ENCODE measurements around the gene FTO. TPM values are rescaled to one million over a fixed set of nuclear protein-coding genes. Genes with fewer than 3 reads are reported as not detected.

The FTO gene
- total RNA-seq, 2 donors from 2014 or later = 38.6 to 40.8 TPM

DNA sequence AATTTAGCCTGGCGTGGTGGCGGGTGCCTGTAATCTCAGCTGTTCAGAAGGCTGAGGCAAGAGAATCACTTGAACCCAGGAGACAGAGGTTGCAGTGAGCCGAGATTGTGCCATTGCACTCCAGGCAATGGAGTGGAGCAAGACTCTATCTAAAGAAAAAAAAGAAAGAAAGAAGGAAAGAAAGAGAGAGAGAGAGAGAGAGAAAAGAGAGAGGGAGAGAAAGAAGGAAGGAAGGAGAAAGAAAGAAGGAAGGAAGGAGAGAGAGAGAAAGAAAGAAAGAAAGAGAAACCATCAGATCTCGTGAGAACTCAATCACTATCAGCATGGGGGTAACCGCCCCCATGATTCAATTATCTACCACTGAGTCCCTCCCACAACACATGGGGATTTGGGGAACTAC lies 293.0 kb downstream of the FTO start:
- intact Hi-C loops (cut with DNase I, micrococcal nuclease) = no loop called here
- no peak for ATAC-seq
- no peak for DNase-seq

GRCh38 chr16:53998024-53998810 lies 294.3 kb downstream of the FTO start:
- no peak for DNase-seq
- intact Hi-C loops (cut with DNase I, micrococcal nuclease) = no loop called here
- peak; percentile 50 for ATAC-seq

DNA sequence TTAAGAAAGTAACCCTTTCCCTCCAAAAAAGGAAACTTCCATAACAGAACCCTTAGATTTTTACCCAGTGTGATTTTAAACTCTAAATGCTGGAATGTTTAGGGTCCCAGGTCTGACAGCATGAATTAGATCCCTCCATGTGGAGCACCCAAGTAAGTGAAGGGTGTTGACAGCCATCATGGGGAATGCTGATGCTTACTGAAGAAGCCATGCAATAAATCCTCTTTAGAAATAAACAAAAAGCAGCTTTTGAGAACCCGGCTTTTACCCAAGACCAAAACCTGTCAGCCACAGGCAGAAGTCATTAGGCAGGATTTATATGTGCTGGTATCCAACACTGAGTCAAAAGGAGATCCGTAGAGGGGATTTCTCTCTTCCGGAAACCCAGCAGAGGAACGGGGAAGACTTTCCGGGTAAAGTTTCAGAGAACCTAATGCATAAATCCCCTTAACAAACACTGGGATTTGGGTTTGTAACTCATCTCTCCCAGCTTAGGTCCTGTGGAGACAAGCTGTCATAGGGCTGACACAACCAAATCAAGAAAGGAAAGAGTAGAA lies 295.1 kb downstream of the FTO start:
- ATAC-seq = no peak
- intact Hi-C loops (cut with DNase I, micrococcal nuclease) = no loop called here
- DNase-seq = no peak

GRCh38 chr16:53999841-54000240 lies 295.9 kb downstream of the FTO start:
- no peak for DNase-seq
- intact Hi-C loops (cut with DNase I, micrococcal nuclease) = no loop called here
- ATAC-seq = no peak

- ATAC-seq (no peak), DNase-seq (no peak)
- intact Hi-C loops (cut with DNase I, micrococcal nuclease) = no loop called here
Observed at GRCh38 chr16:54000361-54000760, 296.4 kb downstream of the FTO start.

DNA sequence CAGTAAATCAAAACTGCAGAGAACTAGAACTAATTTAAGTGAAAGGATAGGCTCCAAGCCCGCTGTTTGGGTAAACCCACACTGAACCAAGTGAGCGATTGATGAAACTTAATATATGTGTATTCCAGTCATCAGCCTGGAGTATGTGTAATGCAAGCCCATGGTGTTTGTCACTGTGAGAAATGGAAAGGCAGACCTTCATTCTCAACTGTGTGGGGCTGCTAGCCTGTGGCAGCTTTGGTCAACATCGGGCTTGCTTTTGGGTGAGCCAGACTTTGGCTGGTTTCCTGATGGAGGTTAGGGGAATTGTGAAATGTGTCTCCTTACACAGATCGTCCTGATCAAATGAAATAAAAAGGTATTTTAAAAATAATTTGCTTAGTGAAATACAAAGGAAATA lies 302.7 kb downstream of the FTO start:
- intact Hi-C loops (cut with DNase I, micrococcal nuclease) = no loop called here
- DNase-seq (no peak), ATAC-seq (no peak)

GRCh38 chr16:54007504-54007903 lies 303.5 kb downstream of the FTO start:
- intact Hi-C loops (cut with DNase I, micrococcal nuclease) = no loop called here
- no peak for DNase-seq
- ATAC-seq = no peak

DNA sequence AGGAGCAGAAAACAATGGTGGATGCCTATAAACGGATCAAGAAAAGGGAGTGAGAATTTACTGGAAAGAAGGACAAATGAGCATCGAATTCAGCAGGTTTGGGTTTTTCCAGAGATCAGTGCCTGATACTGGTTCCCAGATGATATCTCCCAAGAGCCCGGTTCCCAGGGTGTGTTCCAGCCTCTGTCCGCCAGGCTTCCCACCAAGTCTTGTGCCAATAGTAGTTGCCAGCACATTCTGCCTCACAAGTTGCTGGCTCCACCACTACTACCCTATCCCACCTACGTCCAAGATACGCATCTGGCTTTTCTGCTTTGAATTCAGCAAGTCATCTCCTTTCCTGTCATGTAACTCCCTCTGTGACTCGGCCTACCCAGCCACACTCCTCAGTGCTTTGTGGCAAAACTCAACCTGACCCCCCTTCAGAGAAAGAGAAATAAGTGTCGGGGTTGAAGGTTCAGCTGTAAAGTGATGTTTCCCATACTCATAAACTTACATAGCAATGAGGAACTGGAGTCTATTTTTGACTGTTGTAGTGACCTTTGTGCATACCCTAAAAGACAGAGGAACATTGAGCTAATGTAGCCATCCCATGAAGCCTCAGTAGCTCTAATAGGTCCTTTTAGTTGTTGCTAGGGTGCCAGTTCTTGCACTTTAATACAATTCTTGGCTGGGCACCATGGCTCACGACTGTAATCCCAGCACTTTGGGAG lies 305.7 kb downstream of the FTO start:
- DNase-seq = peak in 1 of 2 donors; percentile 23
- peak; percentile 96 for ATAC-seq
- intact Hi-C loops (cut with DNase I, micrococcal nuclease) = no loop called here

DNA sequence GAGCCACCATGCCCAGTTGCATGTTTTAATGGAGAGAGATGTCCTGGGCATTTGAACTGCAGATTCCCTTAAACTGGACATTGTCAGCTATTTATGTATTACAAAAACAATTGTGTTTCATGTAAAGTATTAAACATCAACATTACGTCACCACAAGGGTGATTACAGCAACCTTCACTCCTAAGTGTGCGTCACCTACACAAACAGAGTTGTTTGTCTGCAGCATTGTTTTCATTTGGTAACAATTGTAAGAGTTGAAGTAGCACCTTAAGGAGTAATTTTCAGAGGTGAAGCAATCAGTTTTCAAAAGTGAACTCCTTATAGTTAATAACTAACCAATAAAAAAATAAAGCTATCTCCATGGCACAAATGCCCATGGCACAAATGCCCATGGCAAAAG lies 311.2 kb downstream of the FTO start:
- intact Hi-C loops (cut with DNase I, micrococcal nuclease) = no loop called here
- peak; percentile 40 for ATAC-seq
- no peak for DNase-seq

GRCh38 chr16:54022362-54022761 lies 318.4 kb downstream of the FTO start:
- no peak for ATAC-seq
- no peak for DNase-seq
- intact Hi-C loops (cut with DNase I, micrococcal nuclease) = no loop called here

GRCh38 chr16:54026456-54026855 lies 322.5 kb downstream of the FTO start:
- ATAC-seq (no peak), DNase-seq (no peak)
- intact Hi-C loops (cut with DNase I, micrococcal nuclease) = no loop called here

GRCh38 chr16:54027062-54027461 lies 323.1 kb downstream of the FTO start:
- intact Hi-C loops (cut with DNase I, micrococcal nuclease) = no loop called here
- ATAC-seq (no peak), DNase-seq (no peak)

DNA sequence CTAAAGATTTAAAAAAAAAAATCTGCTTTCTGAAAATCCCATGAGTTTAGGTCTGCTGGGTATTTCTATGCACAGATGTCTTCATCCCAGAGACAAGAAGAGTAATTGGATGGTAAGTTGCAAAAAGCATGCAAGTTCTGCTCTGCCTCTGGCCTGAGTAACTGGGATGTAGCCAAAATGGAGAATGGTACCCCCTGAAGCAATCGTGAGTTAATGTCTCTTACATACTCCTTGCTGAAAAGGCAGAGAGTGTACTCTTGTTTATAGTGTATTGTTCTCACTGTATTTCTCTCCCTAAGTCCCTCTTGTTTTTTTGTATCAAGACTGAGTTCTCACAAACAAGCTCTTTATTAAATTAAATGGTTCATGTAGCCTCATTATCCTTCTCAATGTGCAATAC lies 323.6 kb downstream of the FTO start:
- DNase-seq (no peak), ATAC-seq (no peak)
- intact Hi-C loops (cut with DNase I, micrococcal nuclease) = no loop called here

DNA sequence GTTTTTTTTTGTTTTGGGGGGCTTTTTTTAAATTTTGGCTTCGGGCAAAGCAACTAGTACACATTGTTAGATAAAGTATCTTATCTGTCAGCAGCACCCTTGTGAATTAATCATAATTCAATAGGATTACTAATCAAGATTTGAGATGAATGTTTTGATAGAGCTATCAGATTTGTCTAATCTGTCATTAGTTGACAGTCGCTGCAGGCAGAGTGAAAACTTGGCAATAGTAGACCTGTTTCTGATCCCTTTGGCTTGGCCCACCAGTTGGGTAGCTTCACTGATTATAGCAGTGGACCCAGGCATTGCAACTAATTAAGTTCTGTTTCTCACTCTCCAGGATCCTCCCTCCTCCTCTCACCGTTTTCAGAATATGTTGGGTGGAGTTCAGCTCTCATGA lies 324.0 kb downstream of the FTO start:
- intact Hi-C loops (cut with DNase I, micrococcal nuclease) = no loop called here
- no peak for DNase-seq
- no peak for ATAC-seq

DNA sequence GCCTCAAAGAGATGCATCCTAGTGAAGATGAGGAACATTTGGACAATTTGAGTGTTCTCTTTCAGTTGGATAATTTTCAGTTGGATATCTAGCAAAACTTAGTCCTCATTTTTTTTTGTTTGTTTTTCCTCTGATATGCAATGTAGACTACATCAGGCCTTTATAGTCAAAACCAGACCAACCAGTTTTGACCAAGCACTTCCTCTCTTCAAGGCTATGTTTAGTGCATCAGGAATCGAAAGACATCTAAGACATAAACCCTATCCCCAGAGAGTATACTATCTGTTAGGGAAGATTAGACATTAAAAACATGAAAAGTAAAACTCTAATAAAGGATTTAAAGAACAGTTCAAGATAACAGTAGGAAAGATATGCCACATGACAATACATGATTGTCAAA lies 326.5 kb downstream of the FTO start:
- intact Hi-C loops (cut with DNase I, micrococcal nuclease) = no loop called here
- ATAC-seq = peak; percentile 84
- DNase-seq = no peak

GRCh38 chr16:54031107-54031760 lies 327.3 kb downstream of the FTO start:
- intact Hi-C loops (cut with DNase I, micrococcal nuclease) = no loop called here
- ATAC-seq (peak; percentile 32), DNase-seq (no peak)

DNA sequence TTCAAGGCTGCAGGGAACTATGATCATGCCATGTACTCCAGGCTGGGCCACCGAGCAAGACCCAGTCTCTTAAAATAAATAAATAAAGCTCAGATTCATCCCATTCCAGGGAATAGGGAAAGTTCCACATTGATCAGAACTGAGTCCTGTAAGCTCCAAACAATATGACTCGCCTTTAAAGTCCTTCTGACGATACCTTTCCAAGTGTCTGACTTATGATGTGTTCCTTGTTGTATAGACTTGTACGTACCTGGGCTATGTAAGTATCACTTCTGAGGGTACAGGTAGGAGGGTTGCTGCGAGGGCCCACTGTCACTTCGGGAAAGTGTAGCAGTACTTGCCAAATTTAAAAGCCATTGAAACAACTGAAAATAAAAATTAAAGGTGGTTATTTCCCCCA lies 329.8 kb downstream of the FTO start:
- DNase-seq (no peak), ATAC-seq (no peak)
- intact Hi-C loops (cut with DNase I, micrococcal nuclease) = no loop called here

DNA sequence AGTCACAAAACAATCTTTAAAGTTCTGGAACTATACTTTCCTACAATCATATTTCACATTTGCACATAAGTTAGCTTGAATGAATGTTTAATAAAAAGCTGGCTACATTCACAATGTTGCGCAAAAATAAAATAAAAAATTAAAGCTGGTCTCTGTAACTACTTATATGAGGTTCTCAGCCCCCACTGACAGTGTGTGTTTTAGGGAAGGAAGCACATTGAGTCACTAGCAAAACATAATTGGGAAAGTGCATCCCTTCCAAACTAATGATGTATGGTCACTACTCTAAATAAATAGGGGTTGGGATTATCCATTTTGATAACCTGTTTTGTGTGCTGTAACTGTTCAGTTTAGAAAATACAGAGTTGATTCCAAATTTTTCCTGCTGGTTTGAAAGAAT lies 330.7 kb downstream of the FTO start:
- DNase-seq (no peak), ATAC-seq (no peak)
- intact Hi-C loops (cut with DNase I, micrococcal nuclease) = no loop called here

DNA sequence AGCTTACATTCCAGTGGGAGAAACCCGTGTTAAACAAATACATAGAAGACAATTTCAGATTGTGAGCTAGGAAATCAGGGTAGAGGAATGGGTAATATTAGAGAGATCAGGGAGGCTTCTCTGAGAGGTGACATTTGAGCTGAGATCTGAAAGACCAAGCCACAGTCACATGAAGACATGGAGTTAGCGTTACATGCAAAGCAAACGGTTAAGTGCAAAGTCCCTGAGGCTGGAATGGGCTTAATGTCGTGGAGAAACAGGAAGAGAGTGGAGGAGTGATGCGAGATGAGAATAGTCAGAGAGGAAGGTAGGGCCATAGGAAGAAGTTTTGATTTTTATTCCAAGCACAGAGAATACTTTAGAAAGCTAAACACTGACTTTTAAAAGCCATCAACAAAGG lies 336.5 kb downstream of the FTO start:
- ATAC-seq = no peak
- intact Hi-C loops (cut with DNase I, micrococcal nuclease) = no loop called here
- DNase-seq = no peak

DNA sequence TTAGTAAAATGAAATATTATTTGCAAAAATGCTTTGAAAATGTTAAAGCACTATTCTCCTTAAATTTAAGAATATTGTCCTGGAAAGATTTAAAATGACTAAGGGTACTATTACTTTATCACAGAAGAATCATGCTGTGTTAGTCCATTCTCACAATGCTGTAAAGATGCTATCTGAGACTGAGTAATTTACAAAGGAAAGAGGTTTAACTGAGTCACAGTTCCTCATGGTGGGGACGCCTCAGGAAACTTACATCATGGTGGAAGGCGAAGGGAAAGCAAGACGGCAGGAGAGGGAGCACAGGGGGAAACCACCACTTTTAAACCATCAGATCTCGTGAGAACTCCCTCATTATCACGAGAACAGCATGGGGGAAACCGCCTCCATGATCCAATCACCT lies 337.0 kb downstream of the FTO start:
- DNase-seq (no peak), ATAC-seq (no peak)
- intact Hi-C loops (cut with DNase I, micrococcal nuclease) = no loop called here

All from left colon (tissue), 2 donors.